GM23338 (cell line): ENCODE measurements around the gene SDC3. TPM values are rescaled to one million over a fixed set of nuclear protein-coding genes. Genes with fewer than 3 reads are reported as not detected.

Experiments used
- CREB1 ChIP-seq: fragments of 250-450 bp; sonication (Bioruptor Pico); IDR thresholded peaks from 2 replicates; pipeline ENCODE4 v1.5.0; 2020; ENCODE audit warnings: low read depth, mild to moderate bottlenecking, moderate library complexity
- CTCF ChIP-seq, 2 experiments: fragments of 200-600 bp in 1 of 2; sonication (generic) in 1 of 2; conservative IDR thresholded peaks; 2 replicates each; pipeline versions ENCODE4 v1.5.1 to v1.6.1; 2016 to 2017; ENCODE audit warnings: antibody characterized with exemption in 2 of 2, low read depth in 2 of 2, mild to moderate bottlenecking in 2 of 2, moderate library complexity in 1 of 2
- EZH2 ChIP-seq: fragments of 200-600 bp; sonication (generic); IDR thresholded peaks from one replicate; pipeline ENCODE4 v1.8.0; 2017; ENCODE audit warnings: antibody characterized with exemption, mild to moderate bottlenecking, low read depth; ENCODE audit not compliant: unreplicated experiment
- EZH2phosphoT487 ChIP-seq: fragments of 200-600 bp; sonication (generic); IDR thresholded peaks from one replicate; pipeline ENCODE4 v1.8.1; 2018; ENCODE audit warnings: antibody characterized with exemption; ENCODE audit not compliant: unreplicated experiment
- JUNB ChIP-seq: IDR thresholded peaks from one replicate; pipeline ENCODE4 v1.6.1; 2016; ENCODE audit warnings: antibody characterized with exemption; ENCODE audit not compliant: unreplicated experiment
- NANOG ChIP-seq: IDR thresholded peaks from 2 replicates; pipeline ENCODE4 v1.6.1; 2016; ENCODE audit warnings: antibody characterized with exemption, borderline replicate concordance
- POLR2AphosphoS5 ChIP-seq: IDR thresholded peaks from 2 replicates; pipeline ENCODE4 v1.6.1; 2016; ENCODE audit warnings: antibody characterized with exemption, low read depth
- ZNF331 ChIP-seq: fragments of 250-450 bp; sonication (Bioruptor Pico); IDR thresholded peaks from 2 replicates; pipeline ENCODE4 v1.5.0; 2020; ENCODE audit warnings: low read depth, mild to moderate bottlenecking, moderate library complexity
- ZNF462 ChIP-seq: fragments of 250-450 bp; sonication (Bioruptor Pico); IDR thresholded peaks from 2 replicates; pipeline ENCODE4 v1.5.0; 2020; ENCODE audit warnings: mild to moderate bottlenecking, moderate library complexity
- polyA plus RNA-seq: library from polyadenylated mRNA; unstranded; fragments of >200 nt; fragmentation: Nextera tagmentation; extraction: Ambion mirVana; gene quantifications from 2 replicates; pipeline ENCODE4 v1.2.1, GENCODE V29; 2016
- total RNA-seq: library from RNA; depleted of rRNA; stranded (reverse); fragments of >200 nt; shearing (Covaris generic); gene quantifications from 2 replicates; pipeline ENCODE4 v1.2.3, GENCODE V29; 2014

The SDC3 gene
- total and polyA plus RNA-seq, 2 experiments from 2014 or later = 5.2 to 29.7 TPM

GRCh38 chr1:30822006-30822405, 86.6 kb downstream of the SDC3 start (continued):
- no peak for TF ChIP-seq ZNF462 (CRISPR knock-in tag)
- TF ChIP-seq ZNF331 (CRISPR knock-in tag) = no peak
- no peak for TF ChIP-seq EZH2
- TF ChIP-seq CREB1 (CRISPR knock-in tag) = no peak
- TF ChIP-seq EZH2phosphoT487 = no peak
- TF ChIP-seq NANOG = no peak
- TF ChIP-seq POLR2AphosphoS5 = no peak
- no peak for TF ChIP-seq JUNB
- TF ChIP-seq CTCF (conservative IDR thresholded peaks at IDR 0.05; ENCODE audit: low read depth in 2 of 2) = no peak
